HepG2 (cell line): ENCODE measurements around the gene ACVR1B. TPM values are rescaled to one million over a fixed set of nuclear protein-coding genes. Genes with fewer than 3 reads are reported as not detected.

Source experiments
- BRD4 ChIP-seq: sonication (generic); formaldehyde crosslinking; IDR thresholded peaks from 2 replicates; pipeline ENCODE4 v1.4.0; 2020; ENCODE audit warnings: missing genetic modification reagents
- CBFB ChIP-seq: sonication (generic); formaldehyde crosslinking; IDR thresholded peaks from 2 replicates; pipeline ENCODE4 v1.4.0; 2020; ENCODE audit warnings: missing genetic modification reagents
- ISL2 ChIP-seq: sonication (generic); formaldehyde crosslinking; IDR thresholded peaks from 2 replicates; pipeline ENCODE4 v1.5.0; 2020; ENCODE audit warnings: missing genetic modification reagents
- KLF6 ChIP-seq: IDR thresholded peaks from 2 replicates; pipeline ENCODE4 v1.8.0; 2016; ENCODE audit warnings: missing biosample characterization, missing genetic modification reagents
- MNT ChIP-seq: fragments of 450-650 bp; IDR thresholded peaks from 2 replicates; pipeline ENCODE4 v1.6.1; 2016
- NR2F6 ChIP-seq, 2 experiments: IDR thresholded peaks; 2 replicates each; pipeline ENCODE4 v1.6.1; 2016; ENCODE audit warnings: antibody characterized with exemption in 1 of 2, mild to moderate bottlenecking in 1 of 2
- POLR2AphosphoS5 ChIP-seq: IDR thresholded peaks from 2 replicates; pipeline ENCODE4 v1.6.1; 2012; ENCODE audit warnings: low read depth, low read length
- PTBP1 ChIP-seq: fragments of 200-400 bp; formaldehyde crosslinking; IDR thresholded peaks from 2 replicates; pipeline ENCODE4 v1.6.1; 2018; ENCODE audit warnings: low read length, low read depth; ENCODE audit not compliant: poor library complexity, severe bottlenecking
- RFXANK ChIP-seq: IDR thresholded peaks from 2 replicates; pipeline ENCODE4 v1.6.1; 2016
- SMAD3 ChIP-seq: sonication (generic); formaldehyde crosslinking; IDR thresholded peaks from 2 replicates; pipeline ENCODE4 v1.4.0; 2020; ENCODE audit warnings: missing genetic modification reagents
- TOE1 ChIP-seq: sonication (generic); formaldehyde crosslinking; IDR thresholded peaks from 2 replicates; pipeline ENCODE4 v1.4.0; 2020; ENCODE audit warnings: mild to moderate bottlenecking, missing genetic modification reagents
- ZNF331 ChIP-seq: sonication (generic); formaldehyde crosslinking; IDR thresholded peaks from 2 replicates; pipeline ENCODE4 v1.4.0; 2020; ENCODE audit warnings: missing genetic modification reagents
- ZNF33B ChIP-seq: sonication (generic); formaldehyde crosslinking; IDR thresholded peaks from 2 replicates; pipeline ENCODE4 v1.5.1; 2020; ENCODE audit warnings: mild to moderate bottlenecking, missing genetic modification reagents
- ZNF354B ChIP-seq: sonication (generic); formaldehyde crosslinking; IDR thresholded peaks from 2 replicates; pipeline ENCODE4 v1.8.0; 2022; ENCODE audit warnings: mild to moderate bottlenecking, missing genetic modification reagents
- ZNF496 ChIP-seq: sonication (generic); formaldehyde crosslinking; IDR thresholded peaks from 2 replicates; pipeline ENCODE4 v1.8.1; 2023; ENCODE audit warnings: mild to moderate bottlenecking, moderate library complexity, missing genetic modification reagents; ENCODE audit not compliant: insufficient replicate concordance
- ZNF746 ChIP-seq: sonication (generic); formaldehyde crosslinking; IDR thresholded peaks from 2 replicates; pipeline ENCODE4 v1.8.0; 2022; ENCODE audit warnings: mild to moderate bottlenecking, missing genetic modification reagents
- ZSCAN20 ChIP-seq: sonication (generic); formaldehyde crosslinking; IDR thresholded peaks from 2 replicates; pipeline ENCODE4 v1.4.0; 2020; ENCODE audit warnings: missing genetic modification reagents, mild to moderate bottlenecking, borderline replicate concordance
- polyA plus RNA-seq, 8 experiments: library from polyadenylated mRNA; depleted of rRNA in 3 of 8; stranded (reverse) in 7 of 8; unstranded in 1 of 8; fragments of >200 nt; fragmentation: Illumina TruSeq in 4 of 8; extraction: Trizol in 4 of 8; gene quantifications; 2 replicates each; pipeline versions ENCODE4 v1.2.1 to v1.2.3, GENCODE V29; 2011 to 2016; ENCODE audit warnings: low read depth in 4 of 8, missing spikeins in 1 of 8, mixed read lengths in 1 of 8; ENCODE audit not compliant: insufficient read depth in 1 of 8
- total RNA-seq, 5 experiments: library from RNA; depleted of rRNA; stranded (reverse); fragments of >200 nt; fragmentation: Illumina TruSeq; extraction: Trizol; gene quantifications; 2 replicates each; pipeline ENCODE4 v1.2.3, GENCODE V29; 2016; ENCODE audit warnings: low read depth in 1 of 5
- TF ChIP-seq, protein P1 (sequence below): sonication (generic); formaldehyde crosslinking; IDR thresholded peaks from 2 replicates; pipeline ENCODE4 v1.8.1; 2022; ENCODE audit warnings: low read depth, mild to moderate bottlenecking, missing genetic modification reagents
- TF ChIP-seq, protein P2 (sequence below): IDR thresholded peaks from 2 replicates; pipeline ENCODE4 v1.6.1; 2012; ENCODE audit warnings: low read depth, low read length, improper control_type of control experiment
- TF ChIP-seq, protein P3 (sequence below): sonication (generic); formaldehyde crosslinking; IDR thresholded peaks from 2 replicates; pipeline ENCODE4 v1.4.0; 2020; ENCODE audit warnings: missing genetic modification reagents, borderline replicate concordance
- TF ChIP-seq, protein P4 (sequence below): sonication (generic); formaldehyde crosslinking; IDR thresholded peaks from 2 replicates; pipeline ENCODE4 v1.5.1; 2020; ENCODE audit warnings: mild to moderate bottlenecking, missing genetic modification reagents, borderline replicate concordance

Gene ACVR1B
- total and polyA plus RNA-seq, 2 of the 13 experiments (the other 11 are each of a cell fraction or from before 2014, with no cell fraction given) = 8.9 to 12.1 TPM

GRCh38 chr12:51970904-51971646 is 19.6 kb downstream of the ACVR1B start (continued):
- TF ChIP-seq, protein P1, sequence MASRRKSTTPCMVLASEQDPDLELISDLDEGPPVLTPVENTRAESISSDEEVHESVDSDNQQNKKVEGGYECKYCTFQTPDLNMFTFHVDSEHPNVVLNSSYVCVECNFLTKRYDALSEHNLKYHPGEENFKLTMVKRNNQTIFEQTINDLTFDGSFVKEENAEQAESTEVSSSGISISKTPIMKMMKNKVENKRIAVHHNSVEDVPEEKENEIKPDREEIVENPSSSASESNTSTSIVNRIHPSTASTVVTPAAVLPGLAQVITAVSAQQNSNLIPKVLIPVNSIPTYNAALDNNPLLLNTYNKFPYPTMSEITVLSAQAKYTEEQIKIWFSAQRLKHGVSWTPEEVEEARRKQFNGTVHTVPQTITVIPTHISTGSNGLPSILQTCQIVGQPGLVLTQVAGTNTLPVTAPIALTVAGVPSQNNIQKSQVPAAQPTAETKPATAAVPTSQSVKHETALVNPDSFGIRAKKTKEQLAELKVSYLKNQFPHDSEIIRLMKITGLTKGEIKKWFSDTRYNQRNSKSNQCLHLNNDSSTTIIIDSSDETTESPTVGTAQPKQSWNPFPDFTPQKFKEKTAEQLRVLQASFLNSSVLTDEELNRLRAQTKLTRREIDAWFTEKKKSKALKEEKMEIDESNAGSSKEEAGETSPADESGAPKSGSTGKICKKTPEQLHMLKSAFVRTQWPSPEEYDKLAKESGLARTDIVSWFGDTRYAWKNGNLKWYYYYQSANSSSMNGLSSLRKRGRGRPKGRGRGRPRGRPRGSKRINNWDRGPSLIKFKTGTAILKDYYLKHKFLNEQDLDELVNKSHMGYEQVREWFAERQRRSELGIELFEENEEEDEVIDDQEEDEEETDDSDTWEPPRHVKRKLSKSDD (CRISPR knock-in tag) = no peak
- TF ChIP-seq SMAD3 (CRISPR knock-in tag) (no peak), PTBP1 (no peak), TOE1 (CRISPR knock-in tag) (no peak), BRD4 (CRISPR knock-in tag) (no peak), ZSCAN20 (CRISPR knock-in tag) (no peak), CBFB (CRISPR knock-in tag) (no peak), ISL2 (CRISPR knock-in tag) (no peak), MNT (no peak), ZNF33B (no peak), ZNF496 (no peak), NR2F6 (IDR thresholded peaks at IDR 0.05) (no peak), NR2F6 (CRISPR knock-in tag; IDR thresholded peaks at IDR 0.05) (no peak), KLF6 (CRISPR knock-in tag) (no peak), RFXANK (CRISPR knock-in tag) (no peak), ZNF354B (CRISPR knock-in tag) (no peak), POLR2AphosphoS5 (no peak), ZNF746 (no peak), ZNF331 (0 out of 2 replicates have a peak, but pooled peaks have one; percentile 16)
- TF ChIP-seq, protein P2, sequence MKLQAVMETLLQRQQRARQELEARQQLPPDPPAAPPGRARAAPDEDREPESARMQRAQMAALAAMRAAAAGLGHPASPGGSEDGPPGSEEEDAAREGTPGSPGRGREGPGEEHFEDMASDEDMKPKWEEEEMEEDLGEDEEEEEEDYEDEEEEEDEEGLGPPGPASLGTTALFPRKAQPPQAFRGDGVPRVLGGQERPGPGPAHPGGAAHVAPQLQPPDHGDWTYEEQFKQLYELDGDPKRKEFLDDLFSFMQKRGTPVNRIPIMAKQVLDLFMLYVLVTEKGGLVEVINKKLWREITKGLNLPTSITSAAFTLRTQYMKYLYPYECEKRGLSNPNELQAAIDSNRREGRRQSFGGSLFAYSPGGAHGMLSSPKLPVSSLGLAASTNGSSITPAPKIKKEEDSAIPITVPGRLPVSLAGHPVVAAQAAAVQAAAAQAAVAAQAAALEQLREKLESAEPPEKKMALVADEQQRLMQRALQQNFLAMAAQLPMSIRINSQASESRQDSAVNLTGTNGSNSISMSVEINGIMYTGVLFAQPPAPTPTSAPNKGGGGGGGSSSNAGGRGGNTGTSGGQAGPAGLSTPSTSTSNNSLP = no peak
- TF ChIP-seq, protein P3, sequence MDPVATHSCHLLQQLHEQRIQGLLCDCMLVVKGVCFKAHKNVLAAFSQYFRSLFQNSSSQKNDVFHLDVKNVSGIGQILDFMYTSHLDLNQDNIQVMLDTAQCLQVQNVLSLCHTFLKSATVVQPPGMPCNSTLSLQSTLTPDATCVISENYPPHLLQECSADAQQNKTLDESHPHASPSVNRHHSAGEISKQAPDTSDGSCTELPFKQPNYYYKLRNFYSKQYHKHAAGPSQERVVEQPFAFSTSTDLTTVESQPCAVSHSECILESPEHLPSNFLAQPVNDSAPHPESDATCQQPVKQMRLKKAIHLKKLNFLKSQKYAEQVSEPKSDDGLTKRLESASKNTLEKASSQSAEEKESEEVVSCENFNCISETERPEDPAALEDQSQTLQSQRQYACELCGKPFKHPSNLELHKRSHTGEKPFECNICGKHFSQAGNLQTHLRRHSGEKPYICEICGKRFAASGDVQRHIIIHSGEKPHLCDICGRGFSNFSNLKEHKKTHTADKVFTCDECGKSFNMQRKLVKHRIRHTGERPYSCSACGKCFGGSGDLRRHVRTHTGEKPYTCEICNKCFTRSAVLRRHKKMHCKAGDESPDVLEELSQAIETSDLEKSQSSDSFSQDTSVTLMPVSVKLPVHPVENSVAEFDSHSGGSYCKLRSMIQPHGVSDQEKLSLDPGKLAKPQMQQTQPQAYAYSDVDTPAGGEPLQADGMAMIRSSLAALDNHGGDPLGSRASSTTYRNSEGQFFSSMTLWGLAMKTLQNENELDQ (CRISPR knock-in tag) = no peak
- TF ChIP-seq, protein P4, sequence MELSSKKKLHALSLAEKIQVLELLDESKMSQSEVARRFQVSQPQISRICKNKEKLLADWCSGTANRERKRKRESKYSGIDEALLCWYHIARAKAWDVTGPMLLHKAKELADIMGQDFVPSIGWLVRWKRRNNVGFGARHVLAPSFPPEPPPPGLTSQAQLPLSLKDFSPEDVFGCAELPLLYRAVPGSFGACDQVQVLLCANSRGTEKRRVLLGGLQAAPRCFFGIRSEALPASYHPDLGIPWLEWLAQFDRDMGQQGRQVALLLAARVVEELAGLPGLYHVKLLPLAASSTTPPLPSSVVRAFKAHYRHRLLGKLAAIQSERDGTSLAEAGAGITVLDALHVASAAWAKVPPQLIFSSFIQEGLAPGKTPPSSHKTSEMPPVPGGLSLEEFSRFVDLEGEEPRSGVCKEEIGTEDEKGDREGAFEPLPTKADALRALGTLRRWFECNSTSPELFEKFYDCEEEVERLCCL (CRISPR knock-in tag) = no peak
